ENCODE measurements around the gene SIRT2. TPM values are rescaled to one million over a fixed set of nuclear protein-coding genes. Genes with fewer than 3 reads are reported as not detected.

The SIRT2 gene
- total RNA-seq, 1 donor from 2014 or later: 1,616 TPM

DNA sequence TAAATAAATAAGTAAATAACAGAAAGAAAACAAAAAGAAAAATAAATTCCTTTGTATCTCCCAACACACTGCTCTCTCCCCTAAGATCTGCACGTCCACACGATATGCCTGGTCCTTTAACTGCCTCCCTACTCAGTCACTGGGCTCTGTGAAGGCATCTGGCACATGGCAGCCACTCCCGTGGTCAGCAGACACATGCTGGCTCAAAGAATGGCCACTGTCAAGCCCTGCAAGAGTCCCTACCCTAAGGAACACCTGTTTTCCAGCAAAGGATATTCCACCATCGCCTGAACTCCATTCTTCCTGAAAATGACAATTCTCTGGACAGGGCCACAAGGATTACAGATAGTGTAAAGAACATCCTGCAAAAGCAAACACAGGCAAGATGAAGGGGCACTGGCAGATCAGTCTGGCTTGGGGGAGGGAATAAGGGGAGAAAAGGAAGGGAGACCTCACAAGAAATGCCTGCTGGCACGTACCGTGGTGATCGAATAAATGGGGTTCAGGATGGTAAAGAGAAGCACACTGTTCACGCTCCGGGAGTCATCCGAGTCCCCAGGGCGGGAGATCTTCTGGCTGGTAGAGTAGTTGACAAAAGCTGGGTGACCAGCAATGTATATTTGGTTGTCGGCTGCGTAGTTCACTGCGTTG is 53.9 kb downstream of the SIRT2 start:
- DNase-seq (ENCODE audit: low read depth): peak; percentile 92

DNA sequence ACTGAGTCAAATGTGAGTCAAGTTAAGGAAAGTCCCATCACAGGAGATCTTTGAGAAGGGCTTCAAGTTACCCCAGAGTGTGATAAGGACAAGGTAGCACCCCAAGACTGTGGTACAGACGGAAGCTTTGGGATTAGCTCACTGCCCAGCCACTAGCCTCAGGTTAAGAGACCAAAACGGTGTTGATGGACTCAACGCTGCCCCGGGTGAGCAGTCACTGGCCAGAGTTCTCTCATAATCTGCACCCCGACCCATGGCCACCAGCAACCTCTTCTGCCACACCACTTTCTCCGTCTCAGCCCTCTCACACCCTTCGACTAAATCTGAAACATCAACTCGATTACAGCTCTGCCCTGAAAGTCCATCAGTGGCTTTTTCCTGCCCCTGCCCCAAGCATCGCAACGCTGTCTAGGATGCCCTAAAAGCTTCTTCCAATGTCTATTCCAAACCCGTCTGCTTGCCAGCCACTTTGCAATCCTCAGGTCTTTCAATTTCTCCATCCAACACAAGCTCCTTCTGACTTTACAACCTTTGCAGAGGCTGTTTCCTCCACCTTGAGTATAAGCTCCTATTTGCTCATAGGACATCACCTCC is 55.2 kb downstream of the SIRT2 start:
- no peak for DNase-seq (ENCODE audit: low read depth)

DNA sequence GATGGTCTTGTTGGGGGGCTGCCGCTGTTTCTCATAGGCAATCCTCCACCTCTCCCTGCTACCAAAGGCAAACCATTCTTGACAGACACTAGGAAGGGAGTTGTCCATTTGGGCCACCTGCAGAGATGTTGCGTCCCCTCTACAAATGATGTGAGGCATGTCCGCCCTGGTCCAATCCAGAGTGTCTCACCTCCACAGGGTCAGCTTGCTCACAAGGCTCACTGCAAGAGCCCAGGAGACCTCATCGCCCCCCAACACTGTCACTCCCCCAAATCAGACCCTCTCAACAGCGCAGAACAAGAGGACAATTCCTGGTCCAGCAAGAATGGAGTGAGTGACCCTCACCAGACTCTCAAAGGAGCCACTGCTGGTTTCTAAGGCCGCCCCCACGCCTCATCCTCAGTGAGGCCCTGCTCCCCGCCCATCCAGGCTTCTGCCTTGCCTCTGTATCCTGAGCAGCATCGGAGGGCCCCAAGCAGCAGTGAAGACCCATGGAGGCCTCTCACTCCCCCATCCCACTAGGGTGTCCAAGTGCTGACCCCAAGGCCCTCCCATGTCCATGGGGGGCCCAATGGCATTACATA is 56.2 kb downstream of the SIRT2 start:
- DNase-seq (ENCODE audit: low read depth): no peak

DNA sequence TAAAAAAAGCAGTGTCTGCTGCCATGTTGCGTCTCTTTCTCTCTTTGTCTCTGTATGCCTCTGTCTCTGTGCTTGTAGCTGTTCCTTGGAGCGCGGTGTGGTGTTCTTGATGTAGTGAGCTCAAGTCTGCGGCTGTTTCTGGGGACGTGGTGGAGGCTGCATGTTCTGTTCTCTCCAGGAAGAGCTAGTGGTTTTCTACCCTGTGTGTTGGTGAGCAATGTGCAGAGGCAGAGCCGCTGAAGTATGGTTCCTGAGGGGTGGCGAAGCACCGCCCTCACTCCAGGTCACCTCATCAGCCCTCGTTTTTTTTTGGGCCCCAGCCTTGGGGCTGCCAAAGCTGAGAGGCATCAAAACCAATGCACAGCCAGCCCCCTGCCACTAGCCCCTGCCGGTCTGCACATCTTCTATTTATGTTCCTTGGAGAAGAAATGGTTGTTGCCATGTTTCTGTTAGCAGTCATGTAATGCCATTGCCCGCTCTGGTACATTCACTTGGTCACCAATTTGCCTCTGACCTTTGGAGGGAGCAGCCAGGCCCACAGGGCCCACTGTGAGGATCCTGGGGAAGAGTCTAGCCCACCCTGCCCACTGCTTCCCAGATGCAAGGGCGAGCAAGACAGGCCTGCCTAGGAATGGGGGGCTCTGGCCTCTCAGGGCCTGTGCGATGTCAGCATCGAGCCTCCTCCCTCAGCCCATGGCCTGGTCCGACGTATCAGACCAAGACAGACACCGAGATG is 56.8 kb downstream of the SIRT2 start:
- no peak for DNase-seq (ENCODE audit: low read depth)

DNA sequence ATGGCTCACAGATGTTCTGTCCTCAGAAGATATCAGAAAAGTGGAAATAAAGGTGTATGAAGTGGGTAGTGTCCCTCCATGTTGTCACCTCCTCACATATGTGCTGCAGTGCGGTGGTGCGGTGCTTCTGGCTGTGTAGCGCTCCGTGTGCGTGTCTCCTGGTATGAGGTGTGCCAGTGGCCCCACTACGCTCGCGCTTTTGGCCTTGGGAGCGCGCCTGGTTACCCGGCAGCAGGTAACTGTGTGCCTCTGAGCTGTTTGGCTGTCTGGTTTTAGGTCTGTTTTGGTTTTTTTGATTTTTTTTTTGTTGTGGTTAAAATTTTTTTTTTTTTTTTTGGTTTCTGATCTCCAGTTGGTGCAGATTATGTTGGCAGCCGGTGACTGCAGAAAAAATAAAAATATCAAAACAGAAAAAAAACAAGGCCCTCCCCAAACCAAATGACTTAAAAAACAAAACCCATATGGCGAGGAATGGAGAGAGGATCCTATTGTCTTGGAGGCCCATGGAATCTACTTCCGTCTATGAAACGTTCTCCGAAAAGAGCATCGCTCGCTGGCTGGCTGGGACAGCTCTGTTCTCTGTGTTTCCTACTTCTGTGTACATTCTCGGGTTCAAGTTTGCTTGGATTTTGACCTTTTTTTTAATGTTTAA is 57.5 kb downstream of the SIRT2 start:
- no peak for DNase-seq (ENCODE audit: low read depth)

DNA sequence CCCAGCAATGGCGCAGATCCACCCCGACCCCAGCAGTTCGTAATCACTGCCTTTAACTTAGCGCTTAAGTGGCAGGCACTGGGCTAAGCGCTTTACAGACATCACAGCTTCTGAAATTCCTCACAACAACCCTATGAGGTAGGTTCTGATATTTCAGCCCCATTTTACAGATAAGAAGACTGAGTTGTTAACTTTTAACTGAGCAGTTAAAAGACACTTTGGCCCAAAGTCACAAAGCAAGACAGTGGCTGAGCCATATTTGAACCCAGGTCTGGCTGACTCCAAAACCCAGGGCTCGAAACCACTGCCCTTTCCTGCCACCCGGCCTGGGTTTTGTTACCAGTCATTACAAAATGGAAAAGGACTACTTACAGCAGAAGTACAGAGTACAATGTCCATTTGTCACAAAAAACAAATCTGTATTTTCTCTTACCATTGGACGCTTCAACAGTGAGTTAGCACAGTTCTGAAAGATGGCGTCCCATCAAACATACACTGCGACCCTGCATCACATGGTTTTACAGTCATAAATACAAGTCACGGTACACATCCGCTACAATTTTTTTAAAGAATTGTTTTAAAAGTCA is 58.1 kb downstream of the SIRT2 start:
- no peak for DNase-seq (ENCODE audit: low read depth)

DNA sequence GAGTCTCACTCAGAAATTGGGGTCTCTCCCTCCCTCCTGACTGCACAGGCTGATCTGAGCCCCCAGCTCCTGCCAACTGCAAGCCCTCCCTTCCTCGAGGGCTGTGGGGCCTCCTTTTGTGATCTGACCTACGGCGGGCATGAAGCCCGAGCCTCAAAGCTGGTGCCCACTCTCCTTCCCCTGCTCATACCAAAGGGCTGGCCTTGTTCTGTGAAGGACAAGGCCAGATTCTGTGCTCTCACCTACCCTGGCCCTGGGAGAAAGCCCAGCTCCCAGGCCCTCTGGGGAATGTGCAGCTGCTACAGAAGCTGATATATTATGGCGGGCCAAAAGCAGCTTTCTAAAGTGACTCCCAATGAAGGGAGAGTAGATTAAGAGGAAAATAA is 58.8 kb downstream of the SIRT2 start:
- DNase-seq (ENCODE audit: low read depth): peak; percentile 80

DNA sequence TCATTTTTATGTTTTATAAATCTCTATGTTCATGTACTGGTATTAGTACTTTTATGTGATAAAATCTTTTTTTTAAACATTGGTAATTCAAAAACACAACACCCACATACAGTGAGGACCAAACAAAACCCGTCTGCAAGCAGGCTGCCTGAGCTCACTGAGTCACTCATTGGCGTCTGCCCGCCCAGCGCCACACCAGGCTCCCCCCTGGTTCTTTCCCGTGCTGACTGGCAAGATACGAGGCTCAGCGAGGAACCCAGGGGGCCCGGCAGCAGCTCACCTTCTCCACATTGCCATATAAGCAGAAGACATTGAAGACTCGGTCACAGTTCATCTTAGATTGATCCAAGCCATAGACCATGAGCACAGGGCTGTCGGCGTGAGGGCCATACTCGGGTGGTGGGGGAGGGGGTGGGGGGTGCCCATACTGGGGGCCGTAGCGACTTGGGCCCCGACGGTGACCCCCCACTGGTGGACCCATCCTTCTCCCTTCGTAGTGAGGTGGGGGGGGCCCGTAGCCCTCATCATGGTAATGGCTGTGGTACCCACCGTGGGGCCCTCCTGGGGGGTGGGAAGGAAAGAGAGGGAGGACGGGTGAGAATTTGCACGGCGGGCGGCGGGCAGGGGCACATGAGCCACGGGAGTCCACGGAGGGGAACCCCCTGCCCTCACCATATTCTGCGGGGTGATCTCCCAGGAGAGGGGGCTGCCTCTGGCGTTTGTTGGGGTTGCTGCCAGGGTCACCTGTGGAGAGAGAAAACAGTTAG is 59.4 kb downstream of the SIRT2 start:
- DNase-seq (ENCODE audit: low read depth): no peak

DNA sequence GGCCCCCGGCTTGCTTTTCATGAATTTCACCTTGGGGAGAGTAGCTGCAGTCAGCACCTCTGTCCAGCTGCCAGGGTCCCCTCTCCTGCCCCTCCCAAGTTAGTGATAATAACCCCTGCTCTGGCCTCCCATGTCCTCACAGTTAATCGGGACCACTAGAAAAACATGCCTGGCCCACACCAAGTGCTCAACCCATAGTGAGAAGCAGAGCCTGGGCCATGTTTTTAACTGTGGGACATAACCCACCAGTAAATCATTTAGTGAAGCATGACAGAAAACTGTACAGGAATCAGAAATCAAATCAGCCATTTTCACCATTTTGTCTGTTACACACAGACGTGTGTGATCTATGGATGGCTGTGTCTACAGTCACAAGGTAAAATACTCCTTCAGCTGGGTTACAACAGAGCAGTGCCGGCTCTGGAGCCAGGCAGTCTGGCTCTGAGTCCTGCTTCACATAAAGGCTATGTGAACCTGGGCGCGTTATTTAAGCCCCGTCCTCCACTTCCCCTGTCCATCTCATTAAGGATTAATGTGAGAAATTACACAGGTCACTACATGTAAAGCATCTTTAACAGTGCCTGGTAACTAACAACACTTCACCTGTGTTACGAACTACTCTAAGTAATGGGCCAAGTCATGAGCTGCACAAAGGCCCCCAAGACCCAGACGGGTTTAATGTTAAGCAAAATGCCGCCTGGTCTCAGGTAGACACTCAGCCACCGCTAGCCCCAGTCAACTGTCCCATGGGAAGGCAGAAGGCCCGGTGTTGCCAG is 60.2 kb downstream of the SIRT2 start:
- DNase-seq (ENCODE audit: low read depth): no peak

DNA sequence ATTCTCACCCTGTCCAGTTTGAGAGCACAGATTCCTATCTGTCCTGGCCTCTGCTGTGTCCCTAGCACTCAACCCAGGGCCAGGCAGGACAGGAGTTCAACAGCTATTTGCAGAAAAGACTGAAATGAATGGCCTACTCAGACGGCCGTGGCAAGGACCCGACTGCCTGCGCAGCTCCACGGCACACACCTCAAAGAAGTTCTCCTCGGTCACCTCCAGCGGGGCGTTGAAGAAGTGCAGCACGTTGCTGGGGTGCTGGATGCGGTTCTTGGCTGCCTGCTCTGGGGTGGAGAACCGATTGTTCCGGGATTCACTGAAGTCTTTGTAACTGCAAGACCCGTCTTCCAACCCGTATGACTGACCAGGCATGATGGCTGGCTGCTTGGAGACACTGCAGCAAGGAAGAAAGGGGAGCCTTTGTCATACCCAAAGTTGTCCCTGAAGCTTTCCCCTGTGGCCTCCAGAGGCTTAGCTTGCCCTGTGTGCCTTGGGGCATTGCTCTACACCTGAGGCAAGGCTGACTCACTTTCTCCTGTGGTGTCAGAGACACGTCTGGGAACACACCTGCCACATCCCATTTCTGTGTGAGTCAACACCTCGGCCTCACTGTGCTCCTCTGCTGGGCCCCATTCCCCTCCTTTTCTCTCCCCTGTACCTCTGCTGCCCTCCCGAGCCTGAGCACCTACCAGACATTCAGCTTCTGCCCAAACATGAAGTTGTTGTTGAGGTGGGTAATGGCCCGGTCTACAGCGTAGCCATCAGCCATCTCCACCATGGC is 61.0 kb downstream of the SIRT2 start:
- no peak for DNase-seq (ENCODE audit: low read depth)

DNA sequence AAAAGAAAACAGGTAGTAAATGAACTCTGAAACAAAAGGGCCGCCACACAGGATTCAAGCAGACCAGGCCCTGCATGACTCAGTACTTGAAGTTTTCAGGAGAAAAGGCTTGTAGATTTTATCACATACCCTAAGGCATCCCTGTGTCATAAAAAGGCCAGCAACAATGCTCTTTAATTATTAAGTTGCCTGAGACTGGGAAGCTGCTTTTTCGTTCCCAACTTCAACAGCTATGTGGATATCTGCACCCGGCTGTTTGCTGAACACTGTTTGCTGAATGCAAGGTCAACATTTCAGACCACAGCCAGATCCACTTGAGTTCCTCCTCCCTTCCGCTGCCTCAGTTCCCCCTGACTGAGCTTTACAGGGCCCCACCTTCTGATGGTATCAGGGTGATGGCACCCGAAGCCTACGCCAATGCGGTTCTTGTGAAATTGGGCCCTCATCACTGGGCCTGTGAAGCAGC is 61.7 kb downstream of the SIRT2 start:
- no peak for DNase-seq (ENCODE audit: low read depth)

DNA sequence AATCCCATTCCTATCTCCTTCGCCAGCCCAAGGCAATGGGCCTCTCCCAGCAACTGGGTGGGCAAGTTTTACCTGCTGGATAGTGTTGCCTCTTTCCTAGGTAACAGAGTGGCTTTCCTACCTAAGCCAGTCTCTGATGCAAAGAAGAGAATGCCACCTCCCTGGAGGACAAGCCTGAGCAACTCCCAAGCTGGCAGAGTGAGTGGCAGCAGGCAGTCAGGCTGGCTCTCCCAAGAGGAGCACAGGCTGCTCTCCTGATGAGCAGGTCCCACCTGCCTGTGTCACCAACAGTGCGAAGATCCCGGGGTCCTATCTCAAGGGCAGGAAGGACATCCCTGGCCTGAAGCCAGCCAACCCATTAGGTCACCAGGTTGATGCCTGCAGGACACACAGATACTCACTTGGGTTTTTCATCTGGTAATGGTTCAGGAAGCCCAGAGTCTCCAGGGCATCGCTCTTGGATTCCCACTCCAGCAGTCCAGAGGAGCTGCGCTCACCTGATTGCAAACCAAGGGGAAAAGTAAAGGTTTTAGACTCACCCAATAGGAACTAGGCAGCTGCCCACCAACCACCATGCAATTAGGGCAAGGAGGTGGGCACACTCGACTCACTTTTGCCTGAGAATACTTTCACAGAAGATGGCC is 62.3 kb downstream of the SIRT2 start:
- DNase-seq (ENCODE audit: low read depth): no peak

DNA sequence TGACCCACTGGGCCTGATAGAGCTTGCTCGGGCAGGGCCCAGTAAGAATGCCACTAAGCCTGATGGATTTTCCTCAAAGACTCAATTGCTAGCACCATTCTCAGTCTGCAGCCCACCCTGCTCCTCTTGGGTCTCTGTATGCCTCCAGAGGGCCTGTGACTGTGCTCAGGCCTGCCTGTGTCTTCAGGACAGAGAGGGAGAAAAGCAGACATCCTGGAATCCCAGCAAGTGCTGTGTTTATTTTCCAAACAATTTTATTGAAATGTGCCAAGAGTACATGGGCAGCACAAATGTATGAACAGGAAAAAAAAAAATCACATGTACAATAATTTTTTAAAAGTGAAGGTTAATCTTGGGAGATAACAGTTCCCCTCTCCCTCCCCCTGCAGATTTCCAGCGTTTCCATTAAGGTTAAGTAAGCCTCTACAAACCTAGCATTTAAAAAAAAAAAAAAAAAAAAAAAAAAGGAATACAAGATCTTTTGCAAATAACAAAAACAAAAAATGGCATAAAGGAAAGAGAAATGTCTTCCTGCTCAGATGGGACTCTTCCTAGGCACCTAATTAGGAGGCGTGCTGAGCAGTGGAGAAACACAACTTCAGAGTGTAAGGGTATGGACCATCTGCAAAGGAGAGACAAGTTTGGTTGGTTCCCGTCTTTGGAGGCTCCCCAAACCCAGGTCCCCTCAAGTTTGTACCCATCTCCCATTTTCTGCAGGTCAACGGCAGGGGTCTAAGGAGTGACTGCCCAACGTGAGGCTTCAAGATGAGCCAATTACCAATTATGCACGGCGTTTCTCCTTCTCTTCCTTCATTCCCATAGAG is 63.0 kb downstream of the SIRT2 start:
- no peak for DNase-seq (ENCODE audit: low read depth)

DNA sequence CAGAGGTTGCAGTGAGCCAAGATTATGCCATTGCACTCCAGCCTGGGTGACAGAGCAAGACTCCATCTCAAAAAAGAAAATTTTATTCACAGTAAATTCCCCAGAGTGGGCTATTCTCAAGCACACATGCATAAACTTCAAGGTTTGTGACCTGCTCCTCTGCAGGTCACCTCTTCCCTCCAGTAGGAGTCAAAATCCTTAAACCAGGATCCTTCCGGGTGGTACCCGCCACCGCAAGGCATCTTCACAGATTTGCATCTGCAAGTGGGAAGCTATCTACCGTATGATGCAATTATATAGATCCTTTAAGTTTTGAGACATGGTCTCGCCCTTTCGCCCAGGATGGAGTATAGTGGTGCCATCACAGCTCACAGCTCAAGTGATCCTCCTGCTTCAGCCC is 64.8 kb downstream of the SIRT2 start:
- no peak for DNase-seq (ENCODE audit: low read depth)

DNA sequence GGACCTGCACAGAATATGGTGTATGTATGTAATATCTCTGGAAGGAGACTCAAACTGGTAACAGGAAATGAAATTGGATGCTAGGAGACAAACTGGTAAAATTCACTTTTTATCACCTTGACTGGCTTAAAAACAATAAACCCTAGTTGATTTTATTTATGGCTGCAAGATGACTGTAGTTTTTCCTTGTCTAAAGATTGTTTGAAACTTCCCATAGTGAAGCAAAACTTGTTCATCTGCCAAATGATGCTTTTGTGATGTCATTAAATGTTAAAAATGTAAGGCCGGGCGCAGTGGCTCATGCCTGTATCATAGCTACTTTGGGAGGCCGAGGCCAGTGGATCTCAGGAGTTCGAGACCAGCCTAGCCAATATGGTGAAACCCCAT is 65.3 kb downstream of the SIRT2 start:
- no peak for DNase-seq (ENCODE audit: low read depth)

DNA sequence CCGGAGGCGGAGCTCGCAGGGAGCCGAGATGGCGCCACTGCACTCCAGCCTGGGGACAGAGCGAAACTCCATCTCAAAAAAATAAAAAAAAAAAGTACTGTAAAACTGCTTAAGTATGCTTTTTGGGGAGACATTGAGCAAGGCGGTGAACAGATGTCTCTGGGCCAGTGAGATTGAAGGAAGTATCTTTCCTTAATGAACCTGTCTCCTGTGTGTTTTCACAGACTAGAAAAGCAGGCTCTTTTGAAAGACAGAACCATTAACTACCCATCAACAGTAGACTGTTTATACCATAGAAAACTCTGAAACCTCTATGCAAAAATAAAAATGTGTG is 66.4 kb downstream of the SIRT2 start:
- no peak for DNase-seq (ENCODE audit: low read depth)

DNA sequence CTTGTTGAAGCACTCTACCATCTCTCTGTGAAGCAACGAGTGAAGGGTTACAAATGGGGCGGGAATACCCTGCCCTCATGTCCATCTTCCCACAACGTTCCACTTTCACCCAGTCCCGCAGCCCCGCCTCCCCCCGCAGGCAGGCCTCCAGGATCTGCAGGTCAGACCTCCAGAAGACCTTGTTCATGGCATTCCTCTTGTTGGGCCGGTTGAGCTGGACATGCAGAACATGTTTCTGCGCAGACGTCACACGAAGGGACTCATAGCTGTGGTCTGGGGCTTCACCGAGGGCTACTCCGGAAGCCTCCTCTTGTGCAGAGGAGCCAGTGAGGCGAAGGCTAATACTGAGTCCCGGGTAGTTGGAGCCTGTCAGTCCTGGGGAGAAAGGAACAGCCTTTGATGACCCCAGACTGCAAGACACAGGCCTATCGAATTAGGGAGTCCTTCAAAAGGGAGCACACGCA is 68.2 kb downstream of the SIRT2 start:
- DNase-seq (ENCODE audit: low read depth): peak; percentile 91

Measured in myocyte (in vitro differentiated cells).